Vagina (tissue), 2 donors: ENCODE measurements around the gene MVK. TPM values are rescaled to one million over a fixed set of nuclear protein-coding genes. Genes with fewer than 3 reads are reported as not detected.

Experiments used
- DNase-seq, 2 donors: peaks; one replicate each; pipeline ENCODE4 v3.0.0-alpha.2; 2017; ENCODE audit errors: extremely low spot score in 2 of 2
- H3K27ac ChIP-seq: fragments of 200-600 bp; sonication (generic); one replicate; pipeline ENCODE4 v1.5.1; 2019
- H3K27me3 ChIP-seq: fragments of 200-600 bp; sonication (generic); one replicate; pipeline ENCODE4 v1.5.1; 2019
- H3K36me3 ChIP-seq, 2 donors: fragments of 200-600 bp; sonication (generic); one replicate each; pipeline ENCODE4 v1.5.1; 2017 to 2019
- H3K4me1 ChIP-seq: fragments of 200-600 bp; sonication (generic); one replicate; pipeline ENCODE4 v1.5.1; 2019
- H3K4me3 ChIP-seq, 2 donors: fragments of 200-600 bp; sonication (generic); 1 replicate in 1 of 2; 2 replicates in 1 of 2; pipeline ENCODE4 v1.5.1; 2016 to 2019
- H3K9me3 ChIP-seq: fragments of 200-600 bp; sonication (generic); one replicate; pipeline ENCODE4 v1.5.1; 2019
- POLR2A ChIP-seq, 2 donors: fragments of 450-650 bp; IDR thresholded peaks; one replicate each; pipeline ENCODE4 v1.6.1; 2017; ENCODE audit warnings: antibody characterized with exemption in 2 of 2, mild to moderate bottlenecking in 2 of 2, moderate library complexity in 2 of 2
- POLR2AphosphoS5 ChIP-seq, 2 donors: sonication (generic); formaldehyde crosslinking; IDR thresholded peaks; one replicate each; pipeline ENCODE4 v1.9.0; 2017; ENCODE audit warnings: antibody characterized with exemption in 2 of 2, mild to moderate bottlenecking in 2 of 2, low read depth in 1 of 2; ENCODE audit not compliant: insufficient read depth in 1 of 2
- intact Hi-C: fragments of 100-400 bp; cut with DNase I; formaldehyde crosslinking; loops from one replicate; pipeline ENCODE4 v1.15.1; 2023
- total RNA-seq: library from RNA; depleted of rRNA; stranded (reverse); fragments of >200 nt; gene quantifications from one replicate; pipeline ENCODE4 v1.2.3, GENCODE V29; 2016
- TF ChIP-seq, protein P1 (sequence below), 3 experiments: fragments of 450-650 bp in 2 of 3; fragments of 200-600 bp in 1 of 3; sonication (generic) in 1 of 3; IDR thresholded peaks; one replicate each; pipeline ENCODE4 v1.5.1; 2017 to 2019; ENCODE audit warnings: antibody characterized with exemption in 3 of 3, mild to moderate bottlenecking in 2 of 3, moderate library complexity in 2 of 3

Gene MVK
- total RNA-seq, 1 donor from 2014 or later, result 24.1 TPM

DNA sequence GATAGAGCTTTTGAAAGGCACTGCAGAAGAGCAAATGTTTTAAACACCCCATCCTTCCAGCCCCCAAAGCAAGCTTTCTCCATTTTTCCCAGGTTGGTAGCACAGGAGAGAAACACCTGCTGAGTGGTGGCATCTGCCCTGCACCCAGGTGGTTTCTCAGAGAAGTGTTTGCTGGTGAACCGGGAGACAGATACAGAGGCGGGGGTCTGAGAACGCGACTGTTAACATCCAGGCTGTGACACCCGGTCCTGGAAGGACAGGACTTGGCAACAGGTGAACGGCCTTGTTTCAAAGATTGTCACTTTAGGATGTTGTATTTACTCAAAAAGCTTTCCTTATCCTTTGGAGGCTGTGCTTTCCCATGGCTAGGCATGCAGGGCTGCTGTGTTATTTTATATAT, 18.8 kb upstream of the MVK start:
- H3K9me3 ChIP-seq, result no peaks in the 10 kb centered on the region
- H3K27ac ChIP-seq, result no peak overlapping the region
- H3K4me3 ChIP-seq, result no peak overlapping the region
- no peak for DNase-seq
- H3K4me1 ChIP-seq, result no peaks in the 10 kb centered on the region
- no peaks in the 10 kb centered on the region for H3K36me3 ChIP-seq
- TF ChIP-seq POLR2AphosphoS5 (IDR thresholded peaks at IDR 0.05; ENCODE audit: insufficient read depth in 1 of 2, low read depth in 1 of 2) (no peak), POLR2A (IDR thresholded peaks at IDR 0.05) (no peak)
- TF ChIP-seq, protein P1, sequence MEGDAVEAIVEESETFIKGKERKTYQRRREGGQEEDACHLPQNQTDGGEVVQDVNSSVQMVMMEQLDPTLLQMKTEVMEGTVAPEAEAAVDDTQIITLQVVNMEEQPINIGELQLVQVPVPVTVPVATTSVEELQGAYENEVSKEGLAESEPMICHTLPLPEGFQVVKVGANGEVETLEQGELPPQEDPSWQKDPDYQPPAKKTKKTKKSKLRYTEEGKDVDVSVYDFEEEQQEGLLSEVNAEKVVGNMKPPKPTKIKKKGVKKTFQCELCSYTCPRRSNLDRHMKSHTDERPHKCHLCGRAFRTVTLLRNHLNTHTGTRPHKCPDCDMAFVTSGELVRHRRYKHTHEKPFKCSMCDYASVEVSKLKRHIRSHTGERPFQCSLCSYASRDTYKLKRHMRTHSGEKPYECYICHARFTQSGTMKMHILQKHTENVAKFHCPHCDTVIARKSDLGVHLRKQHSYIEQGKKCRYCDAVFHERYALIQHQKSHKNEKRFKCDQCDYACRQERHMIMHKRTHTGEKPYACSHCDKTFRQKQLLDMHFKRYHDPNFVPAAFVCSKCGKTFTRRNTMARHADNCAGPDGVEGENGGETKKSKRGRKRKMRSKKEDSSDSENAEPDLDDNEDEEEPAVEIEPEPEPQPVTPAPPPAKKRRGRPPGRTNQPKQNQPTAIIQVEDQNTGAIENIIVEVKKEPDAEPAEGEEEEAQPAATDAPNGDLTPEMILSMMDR (IDR thresholded peaks at IDR 0.05), result no peak
- H3K27me3 ChIP-seq, result no peaks in the 10 kb centered on the region
- intact Hi-C loops, result no loop called here

DNA sequence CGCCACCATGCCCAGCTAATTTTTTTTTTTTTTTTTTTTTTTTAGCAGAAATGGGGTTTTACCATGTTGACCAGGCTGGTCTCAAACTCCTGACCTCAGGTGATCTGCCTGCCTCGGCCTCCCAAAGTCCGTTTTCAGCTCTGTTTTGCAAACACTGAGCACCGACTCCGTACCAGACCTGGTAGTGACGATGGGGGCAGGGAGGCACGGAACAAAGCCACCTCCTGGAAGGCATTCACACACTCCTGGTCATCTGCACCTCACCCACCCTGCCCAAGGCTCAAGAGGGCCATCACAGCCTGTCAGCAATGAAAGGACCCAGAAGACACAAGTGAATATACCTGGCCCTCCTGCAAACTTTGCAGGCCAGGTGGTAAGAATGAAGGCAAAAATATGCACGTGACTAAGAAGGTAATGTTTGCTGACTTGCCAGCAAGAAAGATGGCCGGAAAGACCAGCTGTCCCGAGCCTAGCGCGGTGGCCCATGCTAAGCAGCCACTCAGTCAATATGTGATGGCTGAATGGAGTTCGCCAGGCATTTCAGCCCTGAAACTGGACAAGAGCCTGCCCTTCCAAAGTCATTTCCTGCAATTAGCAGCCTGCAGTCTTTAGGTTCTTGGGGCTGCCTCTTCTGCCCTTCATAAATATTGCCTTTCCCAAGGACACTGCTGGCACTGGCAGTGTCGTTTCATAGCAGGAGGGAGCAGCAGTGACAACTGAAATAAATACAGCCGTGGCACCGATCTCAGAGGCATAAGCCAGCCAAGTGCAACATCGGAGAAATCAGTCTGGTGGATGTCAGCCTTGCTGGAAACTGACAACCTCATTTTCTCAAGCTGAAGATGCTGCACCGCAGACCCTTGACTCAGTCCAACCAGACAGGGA, 17.9 kb upstream of the MVK start:
- DNase-seq, result no peak
- no peaks in the 10 kb centered on the region for H3K4me1 ChIP-seq
- TF ChIP-seq POLR2A (IDR thresholded peaks at IDR 0.05) (no peak), POLR2AphosphoS5 (IDR thresholded peaks at IDR 0.05; ENCODE audit: insufficient read depth in 1 of 2, low read depth in 1 of 2) (no peak)
- TF ChIP-seq, protein P1 (IDR thresholded peaks at IDR 0.05), result no peak
- intact Hi-C loops, result no loop called here
- H3K27me3 ChIP-seq, result no peaks in the 10 kb centered on the region
- no peaks in the 10 kb centered on the region for H3K9me3 ChIP-seq
- H3K4me3 ChIP-seq, result no peak overlapping the region
- no peak overlapping the region for H3K27ac ChIP-seq
- H3K36me3 ChIP-seq, result no peaks in the 10 kb centered on the region

DNA sequence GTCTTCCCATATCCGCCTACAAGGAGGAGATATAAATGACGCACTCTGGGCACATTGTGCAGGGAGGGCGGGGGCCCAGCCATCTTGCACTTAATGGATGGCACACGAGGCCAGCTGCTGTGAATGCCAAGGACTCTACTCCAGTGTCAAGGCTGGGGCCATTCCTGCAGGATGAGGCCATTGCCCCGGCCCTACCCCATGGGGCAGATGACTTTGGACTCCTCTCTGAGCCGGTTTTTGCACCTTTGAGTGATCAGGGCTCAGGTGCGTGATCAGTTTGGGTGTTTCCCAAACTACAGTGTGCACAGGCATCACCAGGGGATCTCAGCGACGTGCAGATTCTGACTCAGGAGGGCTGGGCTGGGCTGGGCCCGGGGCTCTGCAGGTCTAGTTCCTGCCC, 16.4 kb upstream of the MVK start:
- H3K9me3 ChIP-seq, result no peaks in the 10 kb centered on the region
- no peak overlapping the region for H3K27ac ChIP-seq
- H3K4me1 ChIP-seq, result no peaks in the 10 kb centered on the region
- H3K27me3 ChIP-seq, result no peaks in the 10 kb centered on the region
- intact Hi-C loops, result no loop called here
- TF ChIP-seq, protein P1 (IDR thresholded peaks at IDR 0.05), result no peak
- TF ChIP-seq POLR2AphosphoS5 (IDR thresholded peaks at IDR 0.05; ENCODE audit: insufficient read depth in 1 of 2, low read depth in 1 of 2) (no peak), POLR2A (IDR thresholded peaks at IDR 0.05) (no peak)
- H3K4me3 ChIP-seq, result no peak overlapping the region
- H3K36me3 ChIP-seq, result no peaks in the 10 kb centered on the region
- no peak for DNase-seq

DNA sequence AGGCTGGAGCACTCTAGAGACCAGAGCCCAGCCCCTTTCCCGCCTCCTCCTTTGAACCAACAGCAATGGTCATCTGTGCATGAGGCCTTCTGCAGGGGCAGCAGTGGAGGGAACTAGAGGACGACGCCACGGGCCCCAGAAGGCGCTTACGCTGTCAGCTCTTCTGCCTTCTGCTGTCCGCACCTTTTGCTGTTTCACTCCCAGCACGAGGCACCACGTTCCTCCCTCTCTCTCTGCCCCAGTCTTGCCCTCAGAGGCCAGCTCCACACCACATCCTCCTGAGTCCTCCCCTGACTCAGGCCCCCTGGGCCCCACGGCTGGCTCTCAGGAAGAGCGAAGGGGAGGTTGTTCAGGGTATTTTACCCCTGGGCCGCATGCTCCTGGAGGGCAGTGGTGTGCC, 15.8 kb upstream of the MVK start:
- no peaks in the 10 kb centered on the region for H3K4me1 ChIP-seq
- H3K4me3 ChIP-seq, result no peak overlapping the region
- intact Hi-C loops, result no loop called here
- H3K9me3 ChIP-seq, result no peaks in the 10 kb centered on the region
- H3K36me3 ChIP-seq, result no peaks in the 10 kb centered on the region
- TF ChIP-seq POLR2AphosphoS5 (IDR thresholded peaks at IDR 0.05; ENCODE audit: insufficient read depth in 1 of 2, low read depth in 1 of 2) (no peak), POLR2A (IDR thresholded peaks at IDR 0.05) (no peak)
- TF ChIP-seq, protein P1 (IDR thresholded peaks at IDR 0.05), result no peak
- no peaks in the 10 kb centered on the region for H3K27me3 ChIP-seq
- no peak overlapping the region for H3K27ac ChIP-seq
- DNase-seq, result no peak
